Measurements from ENCODE around the gene PLK2.

GRCh38 chr5:58453306-58453705, 6.6 kb downstream of the PLK2 start:
- no peak for TF ChIP-seq CTCF (IDR thresholded peaks at IDR 0.05)
- no peak for TF ChIP-seq POLR2A (IDR thresholded peaks at IDR 0.05)
